NT2/D1 (cell line): ENCODE results near the gene ELOVL6.
"Not testable (repeated sequence)": the region's sequence is repeated elsewhere in the genome, so short reads cannot be mapped to it uniquely, and the experiment has no call there.

Experiments
- DNase-seq: peaks from one replicate; pipeline ENCODE4 v3.0.0-alpha.2; 2011; ENCODE audit warnings: low read depth, low spot score
- H3K27me3 ChIP-seq: 2 replicates; pipeline ENCODE4 v1.6.0; 2011; ENCODE audit warnings: mild to moderate bottlenecking; ENCODE audit not compliant: insufficient read length, insufficient read depth
- H3K36me3 ChIP-seq: 2 replicates; pipeline ENCODE4 v1.6.1; 2011; ENCODE audit warnings: mild to moderate bottlenecking, low read length, mixed read lengths; ENCODE audit not compliant: insufficient read depth, insufficient read length
- H3K4me1 ChIP-seq: 2 replicates; pipeline ENCODE4 v1.5.1; 2011; ENCODE audit not compliant: insufficient read depth, insufficient read length
- H3K4me3 ChIP-seq: 2 replicates; pipeline ENCODE4 v1.5.1; 2011; ENCODE audit warnings: low read depth; ENCODE audit not compliant: insufficient read length
- H3K9ac ChIP-seq: 2 replicates; pipeline ENCODE4 v1.6.0; 2011; ENCODE audit warnings: low read depth; ENCODE audit not compliant: insufficient read length
- H3K9me3 ChIP-seq: 2 replicates; pipeline ENCODE4 v1.5.1; 2011; ENCODE audit warnings: mild to moderate bottlenecking, low read length; ENCODE audit not compliant: insufficient read depth
- SUZ12 ChIP-seq: IDR thresholded peaks from 2 replicates; pipeline ENCODE4 v1.6.1; 2011; ENCODE audit not compliant: insufficient read length, insufficient read depth; ENCODE audit errors: extremely low read depth
- YY1 ChIP-seq: IDR thresholded peaks from 2 replicates; pipeline ENCODE4 v1.6.1; 2011; ENCODE audit not compliant: insufficient read length, insufficient read depth
- ZNF274 ChIP-seq: IDR thresholded peaks from 2 replicates; pipeline ENCODE4 v1.6.1; 2011; ENCODE audit warnings: mild to moderate bottlenecking, low read depth, low read length

ELOVL6 gene

GRCh38 chr4:110198435-110199416 lies at the start of gene ELOVL6:
ELOVL6 (minus strand) TSS chr4:110198615; CDS start chr4:110198335, 280 bp downstream.
- Histone ChIP-seq H3K9ac (peak within 1 kb of the TSS; percentile 93), H3K4me3 (peak within 1 kb of the TSS; percentile 96), H3K9me3 (no peaks in the 10 kb centered on the region), H3K36me3 (no peaks in the 10 kb centered on the region), H3K27me3 (no peaks in the 10 kb centered on the region), H3K4me1 (no peaks in the 10 kb centered on the region)
- TF ChIP-seq ZNF274 (no peak), SUZ12 (no peak), YY1 (no peak)
- peak; percentile 57 for DNase-seq

DNA sequence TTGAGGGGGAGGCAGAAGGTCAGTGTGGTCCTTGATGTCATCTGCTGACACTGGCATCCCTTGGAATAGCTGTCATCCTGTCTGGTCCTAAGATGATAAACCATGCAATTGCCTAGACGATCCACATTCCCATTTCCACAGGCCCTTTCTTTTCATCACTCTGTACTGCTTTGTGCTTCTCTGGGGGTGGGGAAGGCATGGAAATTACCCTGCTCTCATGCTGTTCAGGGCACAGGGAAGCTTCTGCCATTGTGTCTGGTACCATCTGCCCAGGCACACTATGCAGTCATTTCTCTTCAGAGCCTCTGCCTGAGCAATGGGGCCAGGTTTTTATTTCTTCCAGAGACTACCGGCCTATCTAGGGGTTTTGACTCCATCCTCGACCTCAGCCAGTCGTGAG lies 49.7 kb upstream of the ELOVL6 start:
- no peak overlapping the region for H3K4me3 ChIP-seq
- no peaks in the 10 kb centered on the region for H3K36me3 ChIP-seq
- H3K4me1 ChIP-seq, result no peaks in the 10 kb centered on the region
- no peak for DNase-seq
- no peaks in the 10 kb centered on the region for H3K9me3 ChIP-seq
- TF ChIP-seq YY1 (no peak), SUZ12 (no peak), ZNF274 (no peak)
- H3K9ac ChIP-seq, result no peak overlapping the region
- H3K27me3 ChIP-seq, result no peaks in the 10 kb centered on the region

DNA sequence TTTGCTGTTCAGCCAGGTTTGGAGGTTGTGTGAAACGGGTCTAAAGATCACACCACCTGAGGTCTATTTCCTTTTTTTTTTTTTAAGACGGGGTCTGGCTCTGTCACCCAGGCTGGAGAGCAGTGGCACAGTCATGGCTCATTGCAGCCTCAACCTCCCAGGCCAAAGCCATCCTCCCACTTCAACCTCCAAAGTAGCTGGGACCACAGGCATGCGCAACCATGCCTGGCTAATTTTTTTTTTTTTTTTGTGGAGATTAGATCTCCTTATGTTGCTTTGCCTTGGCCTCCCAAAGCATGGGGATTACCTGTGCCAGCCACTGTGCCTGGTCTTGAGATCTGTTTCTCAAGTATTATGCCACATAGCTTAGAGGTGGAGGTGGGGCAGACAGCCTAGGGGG lies 49.2 kb upstream of the ELOVL6 start:
- Histone ChIP-seq H3K4me3 (no peak overlapping the region), H3K27me3 (no peaks in the 10 kb centered on the region), H3K36me3 (no peaks in the 10 kb centered on the region), H3K9me3 (no peaks in the 10 kb centered on the region), H3K4me1 (no peaks in the 10 kb centered on the region), H3K9ac (no peak overlapping the region)
- DNase-seq, result no peak
- TF ChIP-seq SUZ12 (no peak), ZNF274 (no peak), YY1 (no peak)

DNA sequence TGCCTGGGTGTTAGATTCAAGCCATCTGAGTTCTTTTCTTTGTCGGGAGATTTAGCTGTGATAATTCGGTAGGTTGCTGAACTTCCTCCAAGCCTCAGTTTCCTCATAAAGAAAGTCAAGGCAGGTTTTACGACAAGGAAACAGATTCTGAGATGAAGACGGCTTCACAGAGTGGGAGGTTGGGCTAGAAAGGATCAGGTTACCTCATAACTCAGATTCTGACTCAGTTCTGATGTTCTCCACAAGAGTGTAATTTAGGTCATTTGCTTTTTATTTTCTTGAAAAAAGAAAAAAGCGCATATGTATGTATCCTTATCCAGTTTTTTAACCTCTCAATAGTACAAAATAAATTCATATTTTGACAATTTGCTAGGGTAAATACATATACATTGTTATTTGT lies 47.2 kb upstream of the ELOVL6 start:
- Histone ChIP-seq H3K27me3 (no peaks in the 10 kb centered on the region), H3K9me3 (no peaks in the 10 kb centered on the region), H3K4me3 (no peak overlapping the region), H3K36me3 (no peaks in the 10 kb centered on the region), H3K9ac (no peak overlapping the region), H3K4me1 (no peaks in the 10 kb centered on the region)
- DNase-seq, result no peak
- TF ChIP-seq YY1 (no peak), SUZ12 (no peak), ZNF274 (no peak)

DNA sequence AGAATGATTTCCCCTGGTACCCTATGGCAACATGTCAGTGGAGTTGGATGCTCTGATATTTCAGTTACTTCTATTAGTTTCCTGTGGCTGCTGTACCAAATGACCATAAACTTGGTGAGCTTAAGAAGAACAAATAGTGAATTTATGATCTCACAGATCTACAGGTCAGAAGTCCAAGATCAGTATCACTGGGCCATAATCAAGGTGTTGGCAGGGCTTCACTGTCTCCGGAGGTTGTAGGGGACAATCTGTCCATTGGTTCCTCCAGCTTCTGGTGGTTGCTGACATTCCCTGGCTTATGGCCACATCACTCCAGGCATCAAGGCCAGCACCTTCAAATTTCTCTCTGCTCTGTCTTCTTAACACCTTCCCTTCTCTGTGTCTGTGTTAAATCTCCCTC lies 37.9 kb upstream of the ELOVL6 start:
- H3K9me3 ChIP-seq, result no peaks in the 10 kb centered on the region
- no peaks in the 10 kb centered on the region for H3K4me1 ChIP-seq
- no peak overlapping the region for H3K4me3 ChIP-seq
- DNase-seq, result no peak
- TF ChIP-seq SUZ12 (no peak), YY1 (no peak), ZNF274 (no peak)
- H3K27me3 ChIP-seq, result no peaks in the 10 kb centered on the region
- no peaks in the 10 kb centered on the region for H3K36me3 ChIP-seq
- no peak overlapping the region for H3K9ac ChIP-seq

GRCh38 chr4:110233581-110233980 lies 35.2 kb upstream of the ELOVL6 start:
- not testable (repeated sequence) for H3K4me3 ChIP-seq, H3K4me1 ChIP-seq, H3K36me3 ChIP-seq, H3K27me3 ChIP-seq, H3K9me3 ChIP-seq, DNase-seq, H3K9ac ChIP-seq

DNA sequence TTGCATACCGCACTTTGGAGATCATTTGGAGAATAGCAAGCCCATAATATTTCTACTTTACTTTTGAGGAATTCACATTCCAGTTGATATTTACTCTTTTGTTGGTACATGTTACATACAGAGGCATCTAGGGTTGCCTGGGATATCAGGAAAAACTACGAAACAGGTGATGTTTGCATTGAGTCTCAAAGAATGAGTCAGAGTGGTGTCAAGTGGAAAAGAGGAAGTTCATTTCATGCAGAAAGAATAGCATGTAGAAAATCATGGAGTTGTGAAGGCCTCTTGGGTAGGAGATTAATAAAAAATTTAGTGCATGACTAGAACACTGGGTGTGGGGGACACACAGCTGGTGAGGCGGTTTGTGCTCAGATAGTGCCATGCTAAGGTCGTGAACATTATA lies 33.5 kb upstream of the ELOVL6 start:
- no peak for TF ChIP-seq ZNF274
- TF ChIP-seq SUZ12, result no peak
- TF ChIP-seq YY1, result no peak
- no peak for DNase-seq
- Histone ChIP-seq H3K36me3 (no peaks in the 10 kb centered on the region), H3K4me1 (no peaks in the 10 kb centered on the region), H3K27me3 (no peaks in the 10 kb centered on the region), H3K4me3 (no peak overlapping the region), H3K9me3 (no peaks in the 10 kb centered on the region), H3K9ac (no peak overlapping the region)
